ENCODE measurements around the gene DLL1.

Gene DLL1

DNA sequence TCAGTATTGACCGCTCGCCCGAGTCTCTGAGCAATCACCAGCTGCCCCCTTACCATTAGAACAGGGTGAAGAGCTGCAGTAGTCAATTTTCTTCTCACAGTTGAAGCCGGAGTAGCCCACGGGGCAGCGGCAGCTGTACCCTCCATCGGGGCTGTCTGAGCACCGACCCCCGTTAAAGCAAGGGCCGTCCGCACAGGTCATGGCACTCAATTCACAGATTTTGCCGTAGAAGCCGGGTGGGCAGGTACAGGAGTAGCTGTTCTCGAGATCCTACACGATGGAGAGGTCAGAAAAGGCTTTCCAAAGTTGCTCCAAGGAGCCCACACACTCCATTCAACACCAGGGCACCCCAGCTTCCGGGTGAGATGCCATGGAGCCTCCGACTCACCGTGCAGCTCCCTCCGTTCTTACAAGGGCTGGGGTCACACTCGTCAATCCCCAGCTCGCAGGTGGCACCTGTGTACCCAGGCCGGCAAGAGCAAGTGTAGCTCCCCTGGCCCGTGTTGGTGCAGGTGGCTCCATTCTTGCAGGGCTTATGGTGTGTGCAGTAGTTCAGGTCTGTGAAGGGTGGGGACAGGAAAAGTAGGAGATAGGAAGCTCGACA is 5.9 kb downstream of the DLL1 start:
- peaks cover 35% of the 10 kb centered on the region for H3K27me3 ChIP-seq (replicated peaks; ENCODE audit: insufficient read depth, low read length)
- no peak for DNase-seq
- H3F3A ChIP-seq (ENCODE audit: insufficient read depth, low read length): no peaks in the 10 kb centered on the region
- H3K4me2 ChIP-seq (ENCODE audit: low read depth, low read length): no peak overlapping the region
- no peak overlapping the region for H3K27ac ChIP-seq (ENCODE audit: low read length)
- H3K9me2 ChIP-seq (replicated peaks; ENCODE audit: insufficient read depth, low read length): no peaks in the 10 kb centered on the region
- H3K9me3 ChIP-seq (replicated peaks; ENCODE audit: insufficient read depth, low read length): no peaks in the 10 kb centered on the region
- no peaks in the 10 kb centered on the region for H3K4me1 ChIP-seq (ENCODE audit: low read length)
- H2AFZ ChIP-seq (ENCODE audit: low read length): no peak overlapping the region
- TF ChIP-seq EZH2 (optimal IDR thresholded peaks at IDR 0.05; ENCODE audit: low read depth, low read length): no peak
- TF ChIP-seq EZH2phosphoT487 (IDR thresholded peaks at IDR 0.05; ENCODE audit: low read length): no peak
- TF ChIP-seq, protein P1, sequence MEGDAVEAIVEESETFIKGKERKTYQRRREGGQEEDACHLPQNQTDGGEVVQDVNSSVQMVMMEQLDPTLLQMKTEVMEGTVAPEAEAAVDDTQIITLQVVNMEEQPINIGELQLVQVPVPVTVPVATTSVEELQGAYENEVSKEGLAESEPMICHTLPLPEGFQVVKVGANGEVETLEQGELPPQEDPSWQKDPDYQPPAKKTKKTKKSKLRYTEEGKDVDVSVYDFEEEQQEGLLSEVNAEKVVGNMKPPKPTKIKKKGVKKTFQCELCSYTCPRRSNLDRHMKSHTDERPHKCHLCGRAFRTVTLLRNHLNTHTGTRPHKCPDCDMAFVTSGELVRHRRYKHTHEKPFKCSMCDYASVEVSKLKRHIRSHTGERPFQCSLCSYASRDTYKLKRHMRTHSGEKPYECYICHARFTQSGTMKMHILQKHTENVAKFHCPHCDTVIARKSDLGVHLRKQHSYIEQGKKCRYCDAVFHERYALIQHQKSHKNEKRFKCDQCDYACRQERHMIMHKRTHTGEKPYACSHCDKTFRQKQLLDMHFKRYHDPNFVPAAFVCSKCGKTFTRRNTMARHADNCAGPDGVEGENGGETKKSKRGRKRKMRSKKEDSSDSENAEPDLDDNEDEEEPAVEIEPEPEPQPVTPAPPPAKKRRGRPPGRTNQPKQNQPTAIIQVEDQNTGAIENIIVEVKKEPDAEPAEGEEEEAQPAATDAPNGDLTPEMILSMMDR (IDR thresholded peaks at IDR 0.05; ENCODE audit: low read length): no peak
- no peaks in the 10 kb centered on the region for H3K79me2 ChIP-seq (ENCODE audit: low read length)
- no peak overlapping the region for H3K4me3 ChIP-seq (ENCODE audit: low read length)
- no peaks in the 10 kb centered on the region for H3K36me3 ChIP-seq (replicated peaks; ENCODE audit: insufficient read depth, low read length)
- no peaks in the 10 kb centered on the region for H4K20me1 ChIP-seq (ENCODE audit: insufficient read depth, low read length)
- no peak overlapping the region for H3K9ac ChIP-seq (ENCODE audit: low read length)

DNA sequence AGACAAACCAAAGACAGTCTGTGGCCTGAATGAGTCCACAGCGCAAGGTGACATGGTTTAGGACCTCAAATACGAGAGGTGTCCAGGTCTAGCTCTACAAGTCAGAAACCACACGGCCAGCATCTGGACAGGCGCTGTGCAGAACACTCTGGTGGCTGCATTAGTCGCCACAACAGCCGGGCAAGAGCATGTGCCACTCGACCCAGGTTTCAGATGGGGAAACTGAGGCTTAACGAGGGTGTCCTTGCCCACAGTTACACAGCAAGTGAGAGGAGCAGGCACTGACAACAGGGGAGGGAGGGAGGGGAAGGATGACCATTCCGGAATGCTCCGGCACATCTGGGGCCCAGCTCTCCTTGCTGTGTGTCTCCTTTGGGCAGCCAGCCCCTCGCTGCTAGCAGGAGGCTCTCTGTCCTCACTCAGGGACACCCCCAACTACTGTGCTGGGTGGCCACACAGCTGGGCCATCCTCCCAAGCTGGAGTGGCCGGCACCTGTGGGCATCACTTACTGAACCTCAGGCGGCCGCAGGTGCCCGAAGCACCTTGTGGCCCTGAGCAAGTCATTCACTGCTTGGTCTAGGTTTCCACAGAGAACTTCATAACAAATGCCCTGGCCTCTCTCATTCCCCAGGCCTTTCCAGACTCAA is 6.6 kb downstream of the DLL1 start:
- H3K27ac ChIP-seq (ENCODE audit: low read length): no peak overlapping the region
- no peaks in the 10 kb centered on the region for H3F3A ChIP-seq (ENCODE audit: insufficient read depth, low read length)
- H3K79me2 ChIP-seq (ENCODE audit: low read length): no peaks in the 10 kb centered on the region
- no peaks in the 10 kb centered on the region for H3K36me3 ChIP-seq (replicated peaks; ENCODE audit: insufficient read depth, low read length)
- no peaks in the 10 kb centered on the region for H3K9me3 ChIP-seq (replicated peaks; ENCODE audit: insufficient read depth, low read length)
- no peak overlapping the region for H3K4me2 ChIP-seq (ENCODE audit: low read depth, low read length)
- no peaks in the 10 kb centered on the region for H3K9me2 ChIP-seq (replicated peaks; ENCODE audit: insufficient read depth, low read length)
- H3K4me1 ChIP-seq (ENCODE audit: low read length): no peaks in the 10 kb centered on the region
- TF ChIP-seq EZH2phosphoT487 (IDR thresholded peaks at IDR 0.05; ENCODE audit: low read length) (no peak), EZH2 (optimal IDR thresholded peaks at IDR 0.05; ENCODE audit: low read depth, low read length) (no peak)
- TF ChIP-seq, protein P1 (IDR thresholded peaks at IDR 0.05; ENCODE audit: low read length): no peak
- H3K9ac ChIP-seq (ENCODE audit: low read length): no peak overlapping the region
- no peak overlapping the region for H2AFZ ChIP-seq (ENCODE audit: low read length)
- H3K4me3 ChIP-seq (ENCODE audit: low read length): no peak overlapping the region
- peaks cover 42% of the 10 kb centered on the region for H3K27me3 ChIP-seq (replicated peaks; ENCODE audit: insufficient read depth, low read length)
- no peak for DNase-seq
- no peaks in the 10 kb centered on the region for H4K20me1 ChIP-seq (ENCODE audit: insufficient read depth, low read length)

DNA sequence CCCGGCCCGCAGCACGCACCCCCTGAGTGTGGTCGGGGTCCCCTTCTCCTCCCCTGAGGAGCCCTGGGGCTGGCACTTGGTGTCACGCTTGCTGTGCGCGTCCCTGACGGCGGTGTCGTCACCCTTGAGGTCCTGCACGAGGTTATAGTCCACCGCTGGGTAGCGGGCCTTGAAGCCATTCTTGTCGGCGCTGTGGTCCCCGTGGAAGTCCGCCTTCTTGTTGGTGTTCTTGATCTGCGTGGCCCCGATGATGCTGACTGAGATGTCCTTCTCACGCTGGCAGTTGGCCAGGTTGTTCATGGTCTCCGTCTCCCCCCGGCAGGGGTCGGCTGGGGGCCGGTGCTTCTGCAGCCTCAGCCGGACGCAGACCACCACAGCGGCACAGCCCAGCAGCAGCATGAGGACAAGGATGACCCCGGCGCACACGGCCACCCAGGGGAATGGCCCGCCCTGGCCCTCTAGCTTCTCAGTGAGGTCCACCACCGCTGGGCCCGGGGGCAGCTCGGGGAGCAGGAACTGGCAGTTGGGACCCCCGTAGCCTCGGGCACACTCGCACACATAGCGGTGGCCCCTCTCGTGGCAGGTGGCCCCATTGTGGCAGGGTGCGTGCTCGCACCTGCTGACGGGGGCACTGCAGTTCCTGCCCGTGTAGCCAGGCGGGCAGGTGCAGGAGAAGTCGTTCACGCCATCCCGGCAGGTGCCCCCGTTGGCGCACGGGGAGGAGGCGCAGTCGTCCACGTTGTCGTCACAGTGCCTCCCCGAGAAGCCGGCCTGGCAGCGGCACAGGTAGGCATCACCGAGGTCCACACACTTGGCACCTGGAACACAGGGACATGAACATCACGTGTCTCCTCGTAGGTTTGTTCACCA is 7.4 kb downstream of the DLL1 start:
- Histone ChIP-seq H3K27ac (ENCODE audit: low read length) (no peak overlapping the region), H3K9me2 (replicated peaks; ENCODE audit: insufficient read depth, low read length) (no peaks in the 10 kb centered on the region), H3K36me3 (replicated peaks; ENCODE audit: insufficient read depth, low read length) (no peaks in the 10 kb centered on the region), H3K4me3 (ENCODE audit: low read length) (no peak overlapping the region), H3K79me2 (ENCODE audit: low read length) (no peaks in the 10 kb centered on the region), H3K9ac (ENCODE audit: low read length) (no peak overlapping the region), H3K9me3 (replicated peaks; ENCODE audit: insufficient read depth, low read length) (no peaks in the 10 kb centered on the region), H3K27me3 (replicated peaks; ENCODE audit: insufficient read depth, low read length) (peaks cover 44% of the 10 kb centered on the region), H3F3A (ENCODE audit: insufficient read depth, low read length) (no peaks in the 10 kb centered on the region), H4K20me1 (ENCODE audit: insufficient read depth, low read length) (no peaks in the 10 kb centered on the region), H2AFZ (ENCODE audit: low read length) (no peak overlapping the region), H3K4me2 (ENCODE audit: low read depth, low read length) (no peak overlapping the region), H3K4me1 (ENCODE audit: low read length) (no peaks in the 10 kb centered on the region)
- no peak for DNase-seq
- TF ChIP-seq, protein P1 (IDR thresholded peaks at IDR 0.05; ENCODE audit: low read length): no peak

Data from MM.1S (cell line).